A673 (cell line): ENCODE data around the gene FNTB. TPM values are rescaled to one million over a fixed set of nuclear protein-coding genes. Genes with fewer than 3 reads are reported as not detected.

Source experiments
- BruUV-seq: library from RNA; stranded (reverse); fragments of 400-500 nt; replicated peaks from 2 replicates; lab custom pipeline; 2021; lab: Mats Ljungman, UMichigan
- CTCF ChIA-PET: fragments of 300-600 bp; sonication (Branson Sonifier 250); formaldehyde crosslinking; loops from one replicate; lab custom pipeline; 2022; ENCODE audit warnings: antibody characterized with exemption; lab: Charles Lee
- POLR2A ChIA-PET: fragments of 300-600 bp; sonication (Branson Sonifier 250); formaldehyde crosslinking; loops from one replicate; lab custom pipeline; 2022; ENCODE audit warnings: antibody characterized with exemption; ENCODE audit not compliant: low non-redundant PET; lab: Charles Lee
- DNase-seq: peaks from one replicate; pipeline ENCODE4 v3.0.0-alpha.2; 2015; ENCODE audit warnings: low spot score
- H3K27ac ChIP-seq: fragments of 200-600 bp; sonication (generic); 2 replicates; pipeline ENCODE4 v1.5.1; 2016; ENCODE audit warnings: mixed run types, low read depth, mild to moderate bottlenecking, mixed read lengths, antibody characterized with exemption, low read length; ENCODE audit not compliant: poor library complexity, severe bottlenecking
- H3K27me3 ChIP-seq: fragments of 200-600 bp; sonication (generic); replicated peaks from 2 replicates; pipeline ENCODE4 v1.6.1; 2017; ENCODE audit warnings: mixed run types, low read depth, mild to moderate bottlenecking, mixed read lengths, antibody characterized with exemption, low read length; ENCODE audit not compliant: insufficient read depth, poor library complexity
- H3K36me3 ChIP-seq: fragments of 200-600 bp; sonication (generic); 2 replicates; pipeline ENCODE4 v1.6.1; 2016; ENCODE audit warnings: mixed run types, mild to moderate bottlenecking, mixed read lengths, antibody characterized with exemption, low read length; ENCODE audit not compliant: insufficient read depth, poor library complexity, severe bottlenecking
- H3K4me1 ChIP-seq: fragments of 200-600 bp; sonication (generic); 2 replicates; pipeline ENCODE4 v1.6.1; 2017; ENCODE audit warnings: mixed run types, mild to moderate bottlenecking, mixed read lengths, antibody characterized with exemption, low read length; ENCODE audit not compliant: insufficient read depth, poor library complexity, severe bottlenecking
- H3K4me3 ChIP-seq: fragments of 200-600 bp; sonication (generic); 2 replicates; pipeline ENCODE4 v1.5.1; 2016; ENCODE audit warnings: low read depth, mixed run types, mild to moderate bottlenecking, mixed read lengths, low read length; ENCODE audit not compliant: poor library complexity, severe bottlenecking
- H3K9me3 ChIP-seq: fragments of 200-600 bp; sonication (generic); 2 replicates; pipeline ENCODE4 v1.6.1; 2016; ENCODE audit warnings: mixed run types, low read depth, mild to moderate bottlenecking, mixed read lengths, antibody characterized with exemption, low read length; ENCODE audit not compliant: poor library complexity, severe bottlenecking
- EZH2 ChIP-seq: fragments of 200-600 bp; sonication (generic); IDR thresholded peaks from 2 replicates; pipeline ENCODE4 v1.6.1; 2017; ENCODE audit warnings: borderline replicate concordance, low read depth, mild to moderate bottlenecking, mixed read lengths, antibody characterized with exemption, low read length; ENCODE audit not compliant: poor library complexity, severe bottlenecking
- intact Hi-C: fragments of 100-400 bp; cut with micrococcal nuclease; formaldehyde crosslinking; loops from one replicate; pipeline ENCODE4 v1.10.0; 2022; ENCODE audit not compliant: unreplicated experiment
- total RNA-seq: library from RNA; stranded (reverse); gene quantifications from 2 replicates; pipeline ENCODE4 v1.2.3, GENCODE V29; 2021
- TF ChIP-seq, protein P1 (sequence below): fragments of 300-800, 200-600 bp; sonication (generic); conservative IDR thresholded peaks from 2 replicates; pipeline ENCODE4 v1.5.1; 2017; ENCODE audit warnings: low read depth, mild to moderate bottlenecking, antibody characterized with exemption, low read length, moderate library complexity, mixed read lengths

Gene FNTB
- total RNA-seq, 1 experiment from 2014 or later: 24.0 TPM

DNA sequence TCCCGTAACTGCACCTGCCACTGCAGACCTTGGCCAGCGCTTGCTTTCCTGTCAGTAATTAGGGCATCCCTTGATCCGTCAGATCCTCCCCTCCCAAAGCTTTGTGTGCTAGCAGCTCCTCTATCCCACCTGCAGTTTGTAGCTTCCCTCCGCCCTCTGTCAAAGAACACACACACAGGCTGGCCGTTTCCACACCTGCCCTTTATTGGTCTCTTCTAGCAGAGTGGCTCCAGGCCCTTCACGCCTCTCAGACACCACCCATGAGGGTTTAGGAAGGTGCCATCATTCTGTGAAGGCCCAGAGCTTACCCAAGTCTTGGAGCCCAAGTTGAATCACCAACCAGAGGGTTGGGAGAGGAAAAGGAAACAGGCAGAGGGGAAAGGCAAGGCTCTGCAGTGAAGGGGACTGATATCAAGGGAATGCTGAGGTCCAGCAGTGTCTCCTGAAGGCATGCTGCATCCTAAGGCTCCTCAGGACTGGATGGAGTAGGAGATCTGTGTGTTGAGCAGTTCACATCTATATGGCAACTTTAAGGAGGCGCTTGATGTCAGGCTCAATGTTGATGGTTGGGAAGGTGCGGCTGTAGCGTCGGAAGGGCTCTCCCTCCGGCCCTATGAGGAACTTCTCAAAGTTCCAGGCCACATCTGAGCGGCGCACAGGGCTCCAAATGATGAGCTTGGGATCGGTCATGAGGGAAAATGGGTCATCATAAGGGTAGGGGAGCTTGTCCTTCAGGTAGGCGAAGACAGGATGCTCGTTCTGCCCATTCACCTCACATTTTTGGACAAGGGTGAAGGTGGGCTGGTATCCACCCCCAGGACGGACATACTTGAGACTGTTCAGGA lies 47.5 kb upstream of the FNTB start:
- DNase-seq: no peak
- CTCF ChIA-PET: no interaction called here
- Histone ChIP-seq H3K27me3 (no peaks in the 10 kb centered on the region), H3K27ac (no peak overlapping the region), H3K9me3 (no peaks in the 10 kb centered on the region), H3K36me3 (no peaks in the 10 kb centered on the region), H3K4me1 (peaks cover 18% of the 10 kb centered on the region), H3K4me3 (no peak overlapping the region)
- no peak for TF ChIP-seq EZH2
- TF ChIP-seq, protein P1, sequence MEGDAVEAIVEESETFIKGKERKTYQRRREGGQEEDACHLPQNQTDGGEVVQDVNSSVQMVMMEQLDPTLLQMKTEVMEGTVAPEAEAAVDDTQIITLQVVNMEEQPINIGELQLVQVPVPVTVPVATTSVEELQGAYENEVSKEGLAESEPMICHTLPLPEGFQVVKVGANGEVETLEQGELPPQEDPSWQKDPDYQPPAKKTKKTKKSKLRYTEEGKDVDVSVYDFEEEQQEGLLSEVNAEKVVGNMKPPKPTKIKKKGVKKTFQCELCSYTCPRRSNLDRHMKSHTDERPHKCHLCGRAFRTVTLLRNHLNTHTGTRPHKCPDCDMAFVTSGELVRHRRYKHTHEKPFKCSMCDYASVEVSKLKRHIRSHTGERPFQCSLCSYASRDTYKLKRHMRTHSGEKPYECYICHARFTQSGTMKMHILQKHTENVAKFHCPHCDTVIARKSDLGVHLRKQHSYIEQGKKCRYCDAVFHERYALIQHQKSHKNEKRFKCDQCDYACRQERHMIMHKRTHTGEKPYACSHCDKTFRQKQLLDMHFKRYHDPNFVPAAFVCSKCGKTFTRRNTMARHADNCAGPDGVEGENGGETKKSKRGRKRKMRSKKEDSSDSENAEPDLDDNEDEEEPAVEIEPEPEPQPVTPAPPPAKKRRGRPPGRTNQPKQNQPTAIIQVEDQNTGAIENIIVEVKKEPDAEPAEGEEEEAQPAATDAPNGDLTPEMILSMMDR: no peak
- no TSS peak for BruUV-seq
- POLR2A ChIA-PET: no interaction called here
- intact Hi-C loops: no loop called here

DNA sequence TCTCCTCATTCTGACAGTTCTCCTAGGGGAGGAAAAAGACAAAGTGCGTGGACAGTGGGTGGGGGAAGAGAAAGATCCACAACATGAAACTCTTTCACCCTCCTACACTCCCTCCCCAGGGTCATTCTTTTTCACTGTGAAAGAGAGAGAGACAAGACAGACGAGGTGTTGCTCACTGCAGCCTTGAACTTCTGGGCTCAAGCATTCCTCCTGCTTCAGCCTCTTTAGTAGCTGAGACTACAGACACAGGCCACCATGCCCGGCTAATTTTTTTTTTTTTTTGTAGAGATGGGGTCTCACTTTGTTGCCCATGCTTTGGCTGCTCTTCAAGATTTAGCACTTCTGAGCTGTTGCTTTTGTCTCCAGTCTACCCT lies 46.9 kb upstream of the FNTB start:
- ChIA-PET POLR2A (no interaction called here), CTCF (no interaction called here)
- H3K27me3 ChIP-seq: no peaks in the 10 kb centered on the region
- intact Hi-C loops: no loop called here
- BruUV-seq: no TSS peak
- H3K4me3 ChIP-seq: no peak overlapping the region
- H3K4me1 ChIP-seq: peaks cover 12% of the 10 kb centered on the region
- TF ChIP-seq, protein P1: no peak
- no peak for TF ChIP-seq EZH2
- no peaks in the 10 kb centered on the region for H3K9me3 ChIP-seq
- no peak for DNase-seq
- no peak overlapping the region for H3K27ac ChIP-seq
- no peaks in the 10 kb centered on the region for H3K36me3 ChIP-seq

DNA sequence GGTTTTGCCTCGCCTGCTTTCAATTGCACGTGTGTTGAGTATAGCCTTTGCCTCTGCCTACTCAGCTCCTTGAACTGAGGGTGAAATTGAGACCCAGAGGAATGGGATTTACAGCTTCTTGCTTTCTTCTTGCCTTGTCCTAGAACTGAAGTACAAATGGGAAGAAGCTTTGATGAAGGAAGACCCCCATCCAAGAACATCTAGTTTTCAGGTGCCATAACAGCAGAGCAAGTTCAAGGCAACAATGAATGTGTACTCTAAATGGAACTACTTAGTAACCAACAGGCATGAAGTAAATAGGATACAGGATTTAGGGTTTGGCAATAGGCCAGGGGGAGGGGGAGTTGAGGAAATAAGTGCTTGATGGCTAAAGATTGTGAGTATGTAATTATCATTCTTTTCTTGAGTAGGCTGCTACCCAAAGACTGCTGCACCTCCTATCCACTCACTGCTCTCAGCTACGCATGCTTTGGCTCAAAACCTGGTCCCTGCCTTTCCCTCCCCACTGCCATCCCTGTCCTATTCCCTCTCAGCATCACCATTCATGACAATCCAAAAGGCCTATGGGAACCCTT lies 46.3 kb upstream of the FNTB start:
- BruUV-seq: no TSS peak
- TF ChIP-seq, protein P1: no peak
- no peak for TF ChIP-seq EZH2
- Histone ChIP-seq H3K36me3 (no peaks in the 10 kb centered on the region), H3K27ac (no peak overlapping the region), H3K9me3 (no peaks in the 10 kb centered on the region), H3K27me3 (no peaks in the 10 kb centered on the region), H3K4me3 (no peak overlapping the region), H3K4me1 (peaks cover 11% of the 10 kb centered on the region)
- intact Hi-C loops: no loop called here
- ChIA-PET POLR2A (no interaction called here), CTCF (no interaction called here)
- peak; percentile 26 for DNase-seq
